ENCODE results near the gene KCTD7. TPM values are rescaled to one million over a fixed set of nuclear protein-coding genes. Genes with fewer than 3 reads are reported as not detected.

The KCTD7 gene
- total and polyA plus RNA-seq, 2 of the 13 experiments (the other 11 are each of a cell fraction or from before 2014, with no cell fraction given), result 7.3 to 13.5 TPM

DNA sequence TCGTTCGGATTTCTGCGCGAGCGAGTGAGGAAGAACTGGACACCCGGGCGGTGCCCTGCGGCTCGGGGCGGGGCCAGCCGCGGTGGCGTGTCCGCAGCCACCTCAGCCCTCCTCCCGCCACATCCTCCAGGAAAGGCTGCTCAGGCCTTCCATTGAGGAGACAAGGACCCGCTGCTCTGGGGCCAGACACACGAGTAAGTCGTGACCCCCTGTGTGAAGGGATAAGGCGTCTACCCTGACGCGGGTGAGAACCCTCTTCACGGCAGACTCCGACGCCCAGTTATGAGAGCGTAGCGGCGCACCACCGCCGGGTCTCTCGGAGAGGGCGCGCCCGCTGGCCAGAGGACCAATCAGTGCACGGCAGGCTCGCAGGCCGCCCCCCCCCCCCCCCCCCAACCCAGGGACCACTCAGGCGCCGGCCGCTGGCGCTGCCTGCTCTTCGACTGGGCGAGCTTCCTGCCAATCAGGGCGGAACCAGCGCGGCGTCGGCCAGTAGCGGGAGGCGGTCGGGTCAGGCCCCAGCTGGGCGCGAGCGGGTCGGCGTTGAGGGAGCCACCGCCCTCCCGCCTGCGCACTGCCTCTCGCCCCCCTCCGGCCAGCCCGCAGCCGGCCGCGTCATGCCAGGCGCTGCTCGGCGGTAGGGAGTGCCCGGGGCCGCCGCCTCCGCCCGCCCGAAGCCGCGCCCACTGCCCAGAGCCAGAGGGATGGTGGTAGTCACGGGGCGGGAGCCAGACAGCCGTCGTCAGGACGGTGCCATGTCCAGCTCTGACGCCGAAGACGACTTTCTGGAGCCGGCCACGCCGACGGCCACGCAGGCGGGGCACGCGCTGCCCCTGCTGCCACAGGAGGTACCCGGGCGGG lies at the start of gene KCTD7 (continued):
- TF ChIP-seq KDM1A (CRISPR knock-in tag; IDR thresholded peaks at IDR 0.05), result no peak
- peak; percentile 76 for TF ChIP-seq BORCS8-MEF2B (CRISPR knock-in tag; IDR thresholded peaks at IDR 0.05)
- no peak for TF ChIP-seq NFE2L2 (IDR thresholded peaks at IDR 0.05; ENCODE audit: low read length)
- 0 out of 2 replicates have a peak, but pooled peaks have one; percentile 18 for TF ChIP-seq SPEN (CRISPR knock-in tag; IDR thresholded peaks at IDR 0.05; ENCODE audit: low read depth)
- TF ChIP-seq POGZ (CRISPR knock-in tag; IDR thresholded peaks at IDR 0.05), result 0 out of 2 replicates have a peak, but pooled peaks have one; percentile 18
- 0 out of 2 replicates have a peak, but pooled peaks have one; percentile 66 for TF ChIP-seq TSC22D2 (CRISPR knock-in tag; IDR thresholded peaks at IDR 0.05; ENCODE audit: borderline replicate concordance)
- no peak for TF ChIP-seq PAWR (CRISPR knock-in tag; IDR thresholded peaks at IDR 0.05; ENCODE audit: borderline replicate concordance)
- no peak for TF ChIP-seq ZNF124 (CRISPR knock-in tag; IDR thresholded peaks at IDR 0.05)
- no peak for TF ChIP-seq ZNF446 (CRISPR knock-in tag; IDR thresholded peaks at IDR 0.05)
- TF ChIP-seq, protein P1, sequence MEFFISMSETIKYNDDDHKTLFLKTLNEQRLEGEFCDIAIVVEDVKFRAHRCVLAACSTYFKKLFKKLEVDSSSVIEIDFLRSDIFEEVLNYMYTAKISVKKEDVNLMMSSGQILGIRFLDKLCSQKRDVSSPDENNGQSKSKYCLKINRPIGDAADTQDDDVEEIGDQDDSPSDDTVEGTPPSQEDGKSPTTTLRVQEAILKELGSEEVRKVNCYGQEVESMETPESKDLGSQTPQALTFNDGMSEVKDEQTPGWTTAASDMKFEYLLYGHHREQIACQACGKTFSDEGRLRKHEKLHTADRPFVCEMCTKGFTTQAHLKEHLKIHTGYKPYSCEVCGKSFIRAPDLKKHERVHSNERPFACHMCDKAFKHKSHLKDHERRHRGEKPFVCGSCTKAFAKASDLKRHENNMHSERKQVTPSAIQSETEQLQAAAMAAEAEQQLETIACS (CRISPR knock-in tag; IDR thresholded peaks at IDR 0.05), result no peak
- TF ChIP-seq SRSF1 (optimal IDR thresholded peaks at IDR 0.05; ENCODE audit: low read depth, low read length), result peak; percentile 42
- TF ChIP-seq TGIF2 (CRISPR knock-in tag; IDR thresholded peaks at IDR 0.05), result peak; percentile 46; the same call in 1 of the 2 replicates
- TF ChIP-seq GATAD2A (CRISPR knock-in tag; IDR thresholded peaks at IDR 0.05), result 0 out of 2 replicates have a peak, but pooled peaks have one; percentile 10
- TF ChIP-seq ZSCAN9 (CRISPR knock-in tag; IDR thresholded peaks at IDR 0.05; ENCODE audit: borderline replicate concordance), result no peak
- TF ChIP-seq, protein P2, sequence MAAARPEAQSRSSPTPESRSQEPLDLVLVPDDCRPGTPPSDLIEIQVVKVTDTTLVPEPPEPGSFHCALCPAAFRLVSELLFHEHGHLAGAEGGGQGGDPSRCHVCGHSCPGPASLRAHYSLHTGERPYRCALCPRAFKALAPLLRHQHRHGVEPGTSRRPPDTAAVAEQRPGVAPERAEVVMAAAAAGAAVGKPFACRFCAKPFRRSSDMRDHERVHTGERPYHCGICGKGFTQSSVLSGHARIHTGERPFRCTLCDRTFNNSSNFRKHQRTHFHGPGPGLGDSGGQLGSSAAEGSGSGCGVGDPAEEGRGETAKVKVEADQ (CRISPR knock-in tag; IDR thresholded peaks at IDR 0.05; ENCODE audit: borderline replicate concordance), result peak; percentile 73; the same call in 1 of the 2 replicates
- TF ChIP-seq, protein P3, sequence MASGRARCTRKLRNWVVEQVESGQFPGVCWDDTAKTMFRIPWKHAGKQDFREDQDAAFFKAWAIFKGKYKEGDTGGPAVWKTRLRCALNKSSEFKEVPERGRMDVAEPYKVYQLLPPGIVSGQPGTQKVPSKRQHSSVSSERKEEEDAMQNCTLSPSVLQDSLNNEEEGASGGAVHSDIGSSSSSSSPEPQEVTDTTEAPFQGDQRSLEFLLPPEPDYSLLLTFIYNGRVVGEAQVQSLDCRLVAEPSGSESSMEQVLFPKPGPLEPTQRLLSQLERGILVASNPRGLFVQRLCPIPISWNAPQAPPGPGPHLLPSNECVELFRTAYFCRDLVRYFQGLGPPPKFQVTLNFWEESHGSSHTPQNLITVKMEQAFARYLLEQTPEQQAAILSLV (CRISPR knock-in tag; IDR thresholded peaks at IDR 0.05; ENCODE audit: borderline replicate concordance), result peak; percentile 51; the same call in 1 of the 2 replicates
- no peak for TF ChIP-seq HDAC6 (IDR thresholded peaks at IDR 0.05; ENCODE audit: low read depth, low read length)
- TF ChIP-seq, protein P4, sequence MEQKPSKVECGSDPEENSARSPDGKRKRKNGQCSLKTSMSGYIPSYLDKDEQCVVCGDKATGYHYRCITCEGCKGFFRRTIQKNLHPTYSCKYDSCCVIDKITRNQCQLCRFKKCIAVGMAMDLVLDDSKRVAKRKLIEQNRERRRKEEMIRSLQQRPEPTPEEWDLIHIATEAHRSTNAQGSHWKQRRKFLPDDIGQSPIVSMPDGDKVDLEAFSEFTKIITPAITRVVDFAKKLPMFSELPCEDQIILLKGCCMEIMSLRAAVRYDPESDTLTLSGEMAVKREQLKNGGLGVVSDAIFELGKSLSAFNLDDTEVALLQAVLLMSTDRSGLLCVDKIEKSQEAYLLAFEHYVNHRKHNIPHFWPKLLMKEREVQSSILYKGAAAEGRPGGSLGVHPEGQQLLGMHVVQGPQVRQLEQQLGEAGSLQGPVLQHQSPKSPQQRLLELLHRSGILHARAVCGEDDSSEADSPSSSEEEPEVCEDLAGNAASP (CRISPR knock-in tag; IDR thresholded peaks at IDR 0.05; ENCODE audit: borderline replicate concordance), result no peak
- TF ChIP-seq ZSCAN30 (CRISPR knock-in tag; IDR thresholded peaks at IDR 0.05), result no peak
- 0 out of 2 replicates have a peak, but pooled peaks have one; percentile 60 for TF ChIP-seq ZNF451 (CRISPR knock-in tag; IDR thresholded peaks at IDR 0.05)
- TF ChIP-seq MED8 (CRISPR knock-in tag; IDR thresholded peaks at IDR 0.05; ENCODE audit: insufficient replicate concordance), result peak; percentile 58
- TF ChIP-seq TMF1 (CRISPR knock-in tag; IDR thresholded peaks at IDR 0.05; ENCODE audit: low read depth), result peak; percentile 47; the same call in 1 of the 2 replicates
- peak; percentile 73; the same call in 1 of the 2 replicates for TF ChIP-seq ZNF616 (CRISPR knock-in tag; IDR thresholded peaks at IDR 0.05; ENCODE audit: low read depth)
- peak; percentile 72; the same call in 1 of the 2 replicates for TF ChIP-seq ZSCAN31 (CRISPR knock-in tag; IDR thresholded peaks at IDR 0.05; ENCODE audit: low read depth)
- TF ChIP-seq, protein P5, sequence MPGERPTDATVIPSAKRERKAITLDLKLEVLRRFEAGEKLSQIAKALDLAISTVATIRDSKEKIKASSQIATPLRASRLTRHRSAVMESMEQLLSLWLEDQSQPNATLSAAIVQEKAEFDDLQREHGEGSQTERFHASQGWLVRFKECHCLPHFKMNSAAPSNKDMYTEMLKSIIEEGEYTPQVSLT (CRISPR knock-in tag; IDR thresholded peaks at IDR 0.05; ENCODE audit: borderline replicate concordance, low read depth), result no peak

All from HepG2 (cell line).